Activated T-helper 1 cell treated with Interleukin-2 at 50 U/mL for 16 hours (primary cell): ENCODE results near the gene RUVBL1.

Experiments
- DNase-seq: peaks from one replicate; pipeline ENCODE4 v3.0.0-alpha.2; 2020; ENCODE audit warnings: low read depth

Gene RUVBL1

GRCh38 chr3:128067489-128067888, 56.1 kb downstream of the RUVBL1 start:
- DNase-seq, result no peak

- DNase-seq, result no peak
Observed at GRCh38 chr3:128066676-128067075, 56.9 kb downstream of the RUVBL1 start.

DNA sequence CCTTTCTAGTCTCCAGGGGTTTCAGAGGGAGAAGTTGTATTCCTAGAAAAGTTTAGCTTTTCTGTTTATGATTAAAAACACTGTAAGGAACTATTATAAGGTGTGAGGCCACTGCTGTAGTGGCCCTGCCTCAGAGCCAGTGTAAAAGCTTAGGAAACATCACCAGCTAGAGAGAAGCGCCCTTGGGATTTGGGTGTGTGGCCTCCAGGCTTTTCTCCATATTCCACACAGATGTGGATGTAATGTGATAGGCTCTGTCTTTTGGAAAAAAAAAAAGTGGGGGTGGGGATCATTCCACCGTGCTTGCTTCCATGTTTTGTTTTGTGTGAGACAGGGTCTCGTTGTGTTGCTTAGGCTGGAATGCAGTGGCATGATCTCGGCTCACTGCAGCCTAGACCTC, 57.5 kb downstream of the RUVBL1 start:
- DNase-seq, result no peak

DNA sequence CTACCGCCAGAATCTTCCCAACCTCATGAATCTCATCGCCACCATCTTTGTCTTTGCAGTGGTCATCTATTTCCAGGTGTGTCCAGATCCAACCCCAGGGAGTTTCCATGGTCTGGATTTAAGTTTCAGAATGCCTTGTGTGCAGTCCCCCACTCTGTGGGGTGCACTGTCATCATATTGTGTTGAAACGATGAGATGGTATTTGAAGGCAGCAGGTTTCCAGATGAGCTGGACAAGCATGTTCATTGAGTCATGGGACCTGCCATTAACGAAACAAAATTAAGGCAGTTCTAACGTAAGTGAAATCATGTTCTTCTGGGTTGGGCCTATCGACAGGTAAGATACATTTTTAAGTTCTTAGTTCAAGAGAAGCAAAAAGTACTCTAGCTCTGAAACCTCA, 58.6 kb downstream of the RUVBL1 start:
- no peak for DNase-seq

GRCh38 chr3:128063865-128064264, 59.7 kb downstream of the RUVBL1 start:
- no peak for DNase-seq

DNA sequence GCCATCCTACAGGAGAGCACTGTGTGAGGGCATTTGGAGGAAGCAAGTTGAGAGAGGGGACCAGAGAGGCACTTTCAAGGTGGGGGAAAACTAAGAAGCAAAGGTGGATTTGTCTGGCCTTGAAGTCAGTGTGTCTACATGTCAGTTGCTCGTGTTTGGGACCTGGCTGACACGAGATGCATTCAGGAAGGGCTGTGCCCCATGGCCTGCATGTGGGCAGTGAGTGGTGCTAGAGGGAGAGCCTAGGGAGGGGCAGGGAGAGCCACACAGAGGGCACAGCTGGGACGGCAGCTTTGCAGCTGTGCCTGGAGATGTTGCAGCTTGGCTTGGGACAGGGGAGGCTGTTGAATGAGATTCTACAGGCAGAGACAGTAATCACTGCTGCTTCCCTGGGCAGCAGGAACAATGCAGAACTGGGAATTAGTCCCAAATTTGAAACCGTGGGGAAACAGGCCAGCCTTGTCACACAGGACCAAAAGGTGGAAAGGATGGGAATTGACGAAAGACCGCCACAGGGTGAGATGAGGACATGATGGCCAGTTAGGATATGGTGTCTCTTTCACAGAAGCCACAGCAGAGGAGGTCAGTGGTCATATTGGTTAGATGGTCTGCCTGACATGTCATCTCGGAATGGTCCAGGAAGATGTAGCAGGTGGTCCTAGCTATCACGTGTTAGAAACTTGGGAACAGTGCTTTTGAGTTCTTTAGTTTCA, 61.4 kb downstream of the RUVBL1 start:
- DNase-seq, result no peak

DNA sequence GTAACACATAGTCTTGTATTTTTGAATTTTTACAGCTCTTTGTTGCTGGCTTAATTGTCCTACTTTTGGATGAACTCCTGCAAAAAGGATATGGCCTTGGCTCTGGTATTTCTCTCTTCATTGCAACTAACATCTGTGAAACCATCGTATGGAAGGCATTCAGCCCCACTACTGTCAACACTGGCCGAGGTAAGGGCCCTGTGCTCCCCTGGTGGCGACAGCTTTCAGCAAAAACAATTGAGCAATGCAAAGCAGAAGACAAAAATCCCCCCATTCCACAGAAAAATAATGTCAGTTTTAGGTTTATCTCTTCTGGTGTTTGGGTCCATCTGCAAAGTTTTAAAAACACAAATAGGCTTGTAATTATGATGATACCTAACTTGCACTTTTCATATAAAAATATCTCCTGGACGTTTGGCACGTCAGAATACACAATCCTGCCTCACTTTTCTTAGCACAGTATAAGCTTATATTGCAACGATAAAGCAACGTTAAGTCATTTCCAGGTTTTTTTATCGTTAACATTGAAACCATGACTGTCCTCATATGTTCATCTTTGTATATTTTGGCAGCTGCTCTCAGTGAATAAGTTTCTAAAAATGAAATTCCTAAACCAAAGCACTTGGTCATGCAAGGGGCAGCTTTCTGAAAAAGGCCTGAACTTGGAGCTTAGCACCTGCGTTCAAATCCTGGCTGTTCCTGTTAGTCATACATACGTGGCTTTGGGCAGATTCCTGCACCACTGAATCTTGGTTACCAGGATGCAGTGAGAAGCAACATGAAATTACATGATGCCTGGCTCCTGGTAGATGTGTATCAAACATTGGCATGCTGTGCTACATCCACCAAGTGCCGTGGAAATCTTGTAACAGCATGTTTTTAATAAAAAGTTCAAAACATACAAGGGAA, 62.9 kb downstream of the RUVBL1 start:
- DNase-seq, result no peak

DNA sequence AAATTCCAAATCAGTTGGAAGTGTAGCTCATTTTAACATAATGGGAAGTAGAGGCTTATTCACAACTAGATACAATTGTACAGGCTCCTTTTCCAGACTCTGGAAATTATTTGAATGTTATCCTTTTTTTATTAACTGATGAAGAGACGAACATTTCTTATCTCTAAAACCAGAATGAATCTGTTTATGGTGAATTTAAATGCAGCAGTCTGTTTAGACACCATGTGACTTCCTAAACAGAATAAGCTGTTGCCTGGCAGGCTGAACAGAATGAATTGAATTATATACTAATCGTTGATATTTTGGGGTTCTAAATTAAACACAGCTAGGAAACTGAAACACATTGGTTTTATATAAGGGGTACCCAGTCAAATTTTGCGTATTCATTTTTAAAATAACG, 67.4 kb downstream of the RUVBL1 start:
- no peak for DNase-seq

- no peak for DNase-seq
Observed at GRCh38 chr3:128054367-128054766, 69.2 kb downstream of the RUVBL1 start.

GRCh38 chr3:128053614-128054013, 70.0 kb downstream of the RUVBL1 start:
- DNase-seq, result no peak

DNA sequence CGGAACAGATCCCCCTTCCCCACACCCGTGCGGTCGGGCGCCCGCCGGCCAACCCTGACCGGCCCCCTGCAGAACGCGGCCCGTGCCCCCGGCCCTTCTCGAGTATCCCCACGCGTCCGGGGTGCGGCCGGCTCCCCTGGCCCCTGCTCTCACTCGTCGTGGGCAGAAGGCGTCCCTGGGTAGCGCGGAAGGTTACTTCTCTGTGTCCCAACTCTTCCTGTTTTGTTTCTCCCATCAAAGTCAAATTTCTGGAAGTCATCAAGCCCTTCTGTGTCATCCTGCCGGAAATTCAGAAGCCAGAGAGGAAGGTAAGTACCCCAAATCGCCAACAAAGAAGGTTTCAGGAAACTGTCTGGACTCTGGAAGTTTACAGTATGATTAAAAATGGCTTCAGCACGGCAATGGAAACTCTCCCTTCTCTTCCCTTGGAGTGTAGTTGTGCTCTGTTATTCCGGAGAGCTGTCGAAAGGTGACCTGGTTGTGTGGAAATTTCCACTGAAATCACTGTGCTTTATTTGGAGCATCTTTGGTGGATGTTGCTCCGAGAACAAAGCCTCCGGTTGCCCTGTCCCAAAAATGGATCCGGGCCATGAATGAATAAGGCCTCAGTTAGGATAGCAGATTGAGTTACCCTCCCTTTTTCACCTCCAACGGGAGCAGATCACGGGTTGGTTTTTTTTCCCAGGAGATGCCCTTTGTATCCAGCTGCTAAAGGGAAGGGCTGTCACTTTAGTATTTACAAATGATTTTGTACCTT, 70.8 kb downstream of the RUVBL1 start:
- no peak for DNase-seq

GRCh38 chr3:128051837-128052594, 71.6 kb downstream of the RUVBL1 start, which contains the start of gene SEC61A1:
Gene SEC61A1, plus strand, starts transcription at chr3:128052437. Its CDS starts 116 bp downstream, at chr3:128052553.
- DNase-seq, result peak; percentile 93

GRCh38 chr3:128051459-128051836, 72.2 kb downstream of the RUVBL1 start:
- no peak for DNase-seq

GRCh38 chr3:128050597-128050996, 73.0 kb downstream of the RUVBL1 start:
- no peak for DNase-seq

DNA sequence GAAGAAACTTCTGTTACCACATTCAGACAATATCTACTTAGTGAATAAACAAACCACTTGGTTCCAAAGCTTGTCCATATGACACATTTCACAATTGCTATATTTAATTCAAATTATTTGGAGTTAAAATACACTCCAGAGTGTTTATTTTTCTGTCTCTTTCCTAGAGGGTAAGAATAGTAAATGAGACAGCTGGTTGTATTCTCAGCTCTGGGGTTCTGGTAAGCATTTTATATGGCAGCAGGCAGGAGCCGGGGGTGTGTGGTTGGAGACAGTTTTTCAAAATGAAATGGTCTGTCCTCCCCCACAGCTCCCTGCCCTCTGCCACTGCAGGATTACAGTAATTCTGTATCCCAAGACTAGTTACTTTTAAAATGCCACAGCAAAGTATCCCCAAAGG, 82.3 kb downstream of the RUVBL1 start:
- DNase-seq, result no peak

GRCh38 chr3:128040660-128041059, 83.0 kb downstream of the RUVBL1 start:
- no peak for DNase-seq

DNA sequence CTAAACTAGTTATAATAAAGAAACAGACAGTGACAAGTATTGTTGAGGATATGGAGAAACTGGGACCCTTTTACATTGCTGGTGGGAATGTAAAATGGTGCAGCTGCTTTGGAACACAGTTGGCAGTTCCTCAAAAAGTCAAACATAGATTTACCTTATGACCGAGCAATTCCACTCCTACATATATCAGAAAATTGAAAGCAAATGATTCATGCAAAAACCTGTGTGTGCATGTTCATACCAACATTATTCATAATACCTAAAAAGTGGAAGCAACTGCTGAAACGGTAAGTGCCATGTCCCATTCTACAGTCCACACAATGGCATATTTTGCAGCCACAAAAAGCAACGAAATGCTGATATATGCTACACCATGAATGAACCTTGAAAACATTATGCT, 83.6 kb downstream of the RUVBL1 start:
- DNase-seq, result no peak

- DNase-seq, result no peak
Observed at GRCh38 chr3:128036119-128036518, 87.5 kb downstream of the RUVBL1 start.

DNA sequence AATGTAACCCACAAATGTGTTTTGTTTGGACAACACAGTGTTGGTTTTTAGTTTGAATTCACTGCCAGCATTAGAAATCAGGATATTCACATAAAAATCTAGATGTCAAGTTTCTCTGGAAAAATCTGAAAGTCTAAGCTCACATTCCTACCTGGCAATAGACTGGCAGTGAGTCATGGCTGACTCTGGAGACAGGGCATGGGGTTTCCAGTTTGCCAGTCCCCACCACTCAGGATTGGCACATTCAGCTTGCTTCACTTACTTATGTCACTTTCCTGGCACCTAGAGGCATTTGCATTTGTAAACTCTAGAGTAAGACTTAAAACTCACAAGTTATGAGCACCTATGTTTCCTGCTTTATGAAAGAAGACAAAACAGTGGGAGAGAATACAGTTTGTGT, 90.5 kb downstream of the RUVBL1 start:
- DNase-seq, result no peak
